H1 (cell line): ENCODE data around the gene SVIL. TPM values are rescaled to one million over a fixed set of nuclear protein-coding genes. Genes with fewer than 3 reads are reported as not detected.
"Not testable (repeated sequence)": the region's sequence is repeated elsewhere in the genome, so short reads cannot be mapped to it uniquely, and the experiment has no call there.

Source experiments
- CTCF ChIA-PET: fragments of 300-600 bp; sonication (Branson Sonifier 250); formaldehyde crosslinking; loops from one replicate; lab custom pipeline; 2021; ENCODE audit not compliant: partially characterized antibody; lab: Charles Lee
- POLR2A ChIA-PET: fragments of 300-600 bp; sonication (Branson Sonifier 250); formaldehyde crosslinking; loops from one replicate; lab custom pipeline; 2021; ENCODE audit warnings: inconsistent platforms; ENCODE audit not compliant: partially characterized antibody; lab: Charles Lee
- DNase-seq, 2 experiments: peaks; one replicate each; pipeline versions ENCODE4 v3.0.0 to v3.0.0-alpha.2; 2010 to 2022; ENCODE audit warnings: low spot score in 2 of 2, low read depth in 1 of 2, mixed read lengths in 1 of 2
- FAIRE-seq: peaks from 2 replicates; lab custom pipeline; 2011; peaks lifted over from hg19 to GRCh38; lab: Jason Lieb, UNC
- H2AFZ ChIP-seq: 2 replicates; pipeline ENCODE4 v1.8.1; 2012; ENCODE audit warnings: low read length, inconsistent platforms
- H2AK5ac ChIP-seq: 2 replicates; pipeline ENCODE4 v1.6.1; 2013; ENCODE audit warnings: low read depth, low read length
- H2BK120ac ChIP-seq: replicated peaks from 2 replicates; pipeline ENCODE3; 2013; ENCODE audit warnings: low read depth, low read length, inconsistent platforms
- H2BK12ac ChIP-seq: 2 replicates; pipeline ENCODE4 v1.6.1; 2013; ENCODE audit warnings: low read depth, low read length
- H2BK15ac ChIP-seq: 2 replicates; pipeline ENCODE4 v1.6.1; 2013; ENCODE audit warnings: low read length
- H2BK20ac ChIP-seq: 2 replicates; pipeline ENCODE4 v1.6.1; 2013; ENCODE audit warnings: low read length
- H2BK5ac ChIP-seq: 2 replicates; pipeline ENCODE4 v1.6.1; 2013; ENCODE audit warnings: low read depth, low read length
- H3K14ac ChIP-seq: 2 replicates; pipeline ENCODE4 v1.6.1; 2013; ENCODE audit warnings: inconsistent platforms; ENCODE audit not compliant: insufficient read length
- H3K18ac ChIP-seq: 2 replicates; pipeline ENCODE4 v1.6.1; 2013; ENCODE audit warnings: low read length; ENCODE audit errors: extremely low read depth
- H3K23ac ChIP-seq: 2 replicates; pipeline ENCODE4 v1.6.1; 2013; ENCODE audit warnings: inconsistent platforms; ENCODE audit not compliant: insufficient read length
- H3K23me2 ChIP-seq: 2 replicates; pipeline ENCODE4 v1.6.1; 2013; ENCODE audit warnings: low read depth, low read length
- H3K27ac ChIP-seq: 2 replicates; pipeline ENCODE4 v1.6.1; 2011; ENCODE audit warnings: low read depth, low read length, inconsistent platforms
- H3K27me3 ChIP-seq, 4 experiments: replicated peaks in 1 of 4; 1 replicate in 1 of 4; 2 replicates in 3 of 4; pipeline versions ENCODE4 v1.6.1 to v1.8.1; 2011 to 2013; ENCODE audit warnings: low read length in 3 of 4, mild to moderate bottlenecking in 3 of 4, inconsistent platforms in 2 of 4, mixed read lengths in 2 of 4, moderate library complexity in 1 of 4; ENCODE audit not compliant: control insufficient read depth in 3 of 4, insufficient read depth in 3 of 4; ENCODE audit errors: extremely low read depth in 1 of 4
- H3K36me3 ChIP-seq, 4 experiments: 2 replicates each; pipeline versions ENCODE4 v1.6.1 to v1.8.1; 2011 to 2013; ENCODE audit warnings: mild to moderate bottlenecking in 4 of 4, low read length in 3 of 4, moderate library complexity in 2 of 4, control low read depth in 1 of 4, inconsistent platforms in 1 of 4; ENCODE audit not compliant: insufficient read depth in 4 of 4, control insufficient read depth in 2 of 4
- H3K4ac ChIP-seq: replicated peaks from 2 replicates; pipeline ENCODE3; 2013; ENCODE audit warnings: low read length, low read depth, mixed read lengths, inconsistent platforms; ENCODE audit not compliant: insufficient read length
- H3K4me1 ChIP-seq, 4 experiments: replicated peaks in 1 of 4; 1 replicate in 1 of 4; 2 replicates in 3 of 4; pipeline versions ENCODE4 v1.6.1 to v1.8.1; 2011 to 2013; ENCODE audit warnings: low read length in 3 of 4, inconsistent platforms in 2 of 4, mixed read lengths in 1 of 4; ENCODE audit not compliant: insufficient read depth in 4 of 4, control insufficient read depth in 3 of 4
- H3K4me2 ChIP-seq, 2 experiments: 2 replicates each; pipeline versions ENCODE4 v1.6.1 to v1.8.1; 2011 to 2013; ENCODE audit warnings: low read depth in 2 of 2, low read length in 2 of 2, control low read depth in 1 of 2, inconsistent platforms in 1 of 2, mild to moderate bottlenecking in 1 of 2; ENCODE audit not compliant: insufficient read depth in 1 of 2
- H3K4me3 ChIP-seq, 4 experiments: fragments of 200-600, 300-600 bp in 1 of 4; sonication (generic), shearing (Covaris generic), sonication (Bioruptor Twin) in 1 of 4; 2 replicates each; pipeline versions ENCODE4 v1.5.1 to v1.8.1; 2011 to 2016; ENCODE audit warnings: low read length in 4 of 4, low read depth in 3 of 4, control low read depth in 2 of 4, inconsistent platforms in 2 of 4, mild to moderate bottlenecking in 2 of 4, mixed read lengths in 1 of 4, moderate library complexity in 1 of 4; ENCODE audit not compliant: insufficient read depth in 2 of 4; ENCODE audit errors: extremely low read depth in 1 of 4
- H3K56ac ChIP-seq: replicated peaks from 2 replicates; pipeline ENCODE3; 2013; ENCODE audit warnings: low read depth, mild to moderate bottlenecking, mixed read lengths, low read length, inconsistent platforms; ENCODE audit not compliant: insufficient read length
- H3K79me1 ChIP-seq: 2 replicates; pipeline ENCODE4 v1.6.1; 2013; ENCODE audit warnings: low read depth, low read length, control low read depth
- H3K79me2 ChIP-seq, 2 experiments: 2 replicates each; pipeline versions ENCODE4 v1.6.1 to v1.8.1; 2012 to 2013; ENCODE audit warnings: low read length in 2 of 2, mild to moderate bottlenecking in 2 of 2, inconsistent platforms in 1 of 2; ENCODE audit not compliant: insufficient read depth in 2 of 2, control insufficient read depth in 1 of 2
- H3K9ac ChIP-seq, 4 experiments: replicated peaks in 1 of 4; 1 replicate in 1 of 4; 2 replicates in 3 of 4; pipeline versions ENCODE4 v1.6.1 to v1.8.1; 2011 to 2013; ENCODE audit warnings: low read depth in 3 of 4, low read length in 3 of 4, control low read depth in 2 of 4, mild to moderate bottlenecking in 2 of 4, moderate library complexity in 2 of 4, inconsistent platforms in 1 of 4; ENCODE audit errors: extremely low read depth in 1 of 4
- H3K9me3 ChIP-seq, 2 experiments: 2 replicates each; pipeline versions ENCODE4 v1.6.1 to v1.8.1; 2012 to 2013; ENCODE audit warnings: mild to moderate bottlenecking in 2 of 2, moderate library complexity in 2 of 2, control low read depth in 1 of 2, inconsistent platforms in 1 of 2, low read depth in 1 of 2, low read length in 1 of 2, mixed read lengths in 1 of 2; ENCODE audit not compliant: insufficient read depth in 2 of 2
- H4K20me1 ChIP-seq, 2 experiments: replicated peaks in 1 of 2; 2 replicates each; pipeline versions ENCODE3 to v1.8.1; 2011 to 2013; ENCODE audit warnings: inconsistent platforms in 2 of 2, low read length in 2 of 2, mild to moderate bottlenecking in 1 of 2; ENCODE audit not compliant: insufficient read depth in 2 of 2, control insufficient read depth in 1 of 2
- H4K5ac ChIP-seq: 2 replicates; pipeline ENCODE4 v1.6.1; 2013; ENCODE audit warnings: low read length, low read depth, mixed read lengths, inconsistent platforms; ENCODE audit not compliant: insufficient read length
- H4K8ac ChIP-seq: 2 replicates; pipeline ENCODE4 v1.8.0; 2013; ENCODE audit warnings: mild to moderate bottlenecking, moderate library complexity, low read length, inconsistent platforms; ENCODE audit not compliant: insufficient read depth; ENCODE audit errors: extremely low read depth
- H4K91ac ChIP-seq: replicated peaks from 2 replicates; pipeline ENCODE3; 2013; ENCODE audit warnings: low read length, mixed read lengths, inconsistent platforms; ENCODE audit not compliant: insufficient read length
- WGBS, 2 experiments: shearing (Covaris generic) in 1 of 2; methylation state at CpG; one replicate each; pipeline versions ENCODE4 v1.1.6 to v1.1.7; 2013 to 2015; ENCODE audit warnings: low lambda C conversion rate in 2 of 2, mixed read lengths in 2 of 2, inconsistent platforms in 1 of 2, low coverage in 1 of 2, missing lambda C conversion rate in 1 of 2; ENCODE audit not compliant: insufficient replicate concordance in 2 of 2, insufficient coverage in 1 of 2, insufficient read length in 1 of 2; ENCODE audit errors: extremely low coverage in 1 of 2, missing lambda C conversion rate in 1 of 2; 5-methylcytosine and 5-hydroxymethylcytosine counted together
- polyA plus RNA-seq, 7 experiments: library from polyadenylated mRNA; depleted of rRNA in 3 of 7; stranded (reverse) in 5 of 7; unstranded in 2 of 7; fragments of >200 nt in 5 of 7; fragments of 200-250 nt in 2 of 7; gene quantifications; 1 replicate in 5 of 7; 2 replicates in 1 of 7; 4 replicates in 1 of 7; pipeline versions ENCODE4 v1.2.1 to v1.2.3, GENCODE V29; 2011 to 2013; ENCODE audit warnings: missing spikeins in 2 of 7, mixed read lengths in 2 of 7
- total RNA-seq: library from RNA; stranded (reverse); fragmentation: NEBNext Ultra II Directional; extraction: Animal tissue kit (Norgen Biotek cat#: 25700); gene quantifications from 2 replicates; pipeline ENCODE4 v1.2.1, GENCODE V29; 2021

SVIL gene
- total and polyA plus RNA-seq, 2 of the 8 experiments (the other 6 are each of a cell fraction or from before 2014, with no cell fraction given), result 4.7 to 15.4 TPM

DNA sequence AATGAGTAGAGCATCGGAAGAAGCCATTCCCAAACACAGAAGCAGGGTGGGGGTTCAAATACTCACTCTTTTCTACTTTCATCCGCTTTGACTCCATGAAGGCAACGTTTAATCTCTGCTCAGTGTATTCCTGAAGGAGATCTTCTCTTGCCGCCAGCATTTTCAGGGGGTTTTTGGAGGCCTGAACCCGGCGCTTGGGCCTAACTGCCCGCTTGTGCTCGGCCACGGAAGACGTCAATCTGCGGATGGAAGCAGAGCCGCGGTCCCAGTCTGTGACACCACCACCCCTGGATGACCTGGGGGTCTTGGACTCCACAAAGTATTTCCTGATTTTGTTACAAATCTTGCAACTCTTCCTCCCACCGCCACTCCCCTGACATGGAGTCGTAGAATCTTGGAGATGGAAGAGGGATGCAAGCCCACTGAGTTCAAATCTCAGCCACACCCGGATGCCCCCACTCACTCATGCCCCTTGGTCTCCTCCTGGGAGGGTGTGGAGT lies 143.9 kb downstream of the SVIL start:
- H2BK5ac ChIP-seq, H3K4me1 ChIP-seq, H3K56ac ChIP-seq, POLR2A ChIA-PET, H4K5ac ChIP-seq, H2AK5ac ChIP-seq, DNase-seq, H2BK120ac ChIP-seq, H3K4me3 ChIP-seq, H2BK20ac ChIP-seq, H3K14ac ChIP-seq, H3K9me3 ChIP-seq, H3K27ac ChIP-seq, H3K23ac ChIP-seq, H3K36me3 ChIP-seq, H2AFZ ChIP-seq, H3K18ac ChIP-seq, H3K4me2 ChIP-seq, H3K79me1 ChIP-seq, H3K4ac ChIP-seq, H4K20me1 ChIP-seq, H3K27me3 ChIP-seq, H4K8ac ChIP-seq, CTCF ChIA-PET, H3K79me2 ChIP-seq, FAIRE-seq, H2BK12ac ChIP-seq, H3K9ac ChIP-seq, H3K23me2 ChIP-seq, H4K91ac ChIP-seq, H2BK15ac ChIP-seq: not testable (repeated sequence)
- WGBS, 2 experiments, result 91% methylated on average over 16 of the region's 16 CpGs; no CpG with 5 or more reads in 1 of the 2 experiments

DNA sequence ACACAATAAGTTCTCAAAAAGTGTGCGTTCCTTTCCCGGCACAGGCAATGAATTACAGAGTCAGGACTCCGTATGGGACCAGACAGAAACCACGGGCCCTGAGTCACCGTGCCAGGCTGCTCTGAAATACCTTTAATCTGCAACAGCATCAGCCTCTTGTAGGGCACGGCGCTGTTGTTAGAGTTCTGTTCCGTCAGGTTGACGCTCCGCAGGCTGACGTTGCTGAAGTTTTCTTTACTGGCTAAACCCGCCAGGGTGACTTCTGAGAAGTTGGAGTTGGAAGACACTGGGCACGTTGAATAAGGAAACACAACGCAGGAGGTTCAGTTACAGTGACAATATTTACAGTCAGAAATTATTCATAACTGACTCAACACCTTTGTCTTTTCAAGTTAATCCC lies 146.3 kb downstream of the SVIL start:
- WGBS, 2 experiments, result 96% methylated on average over 14 of the region's 14 CpGs; no CpG with 5 or more reads in 1 of the 2 experiments
- H3K36me3 ChIP-seq, H3K4ac ChIP-seq, H4K5ac ChIP-seq, H3K27ac ChIP-seq, FAIRE-seq, H3K14ac ChIP-seq, H2BK20ac ChIP-seq, DNase-seq, H3K79me1 ChIP-seq, H3K79me2 ChIP-seq, H3K9ac ChIP-seq, H3K56ac ChIP-seq, H3K9me3 ChIP-seq, H2BK120ac ChIP-seq, H4K20me1 ChIP-seq, H3K4me1 ChIP-seq, H2BK12ac ChIP-seq, H3K23ac ChIP-seq, H3K23me2 ChIP-seq, H4K8ac ChIP-seq, POLR2A ChIA-PET, H3K4me2 ChIP-seq, H2AK5ac ChIP-seq, H2BK5ac ChIP-seq, H4K91ac ChIP-seq, H3K18ac ChIP-seq, H3K4me3 ChIP-seq, H2BK15ac ChIP-seq, H3K27me3 ChIP-seq, H2AFZ ChIP-seq: not testable (repeated sequence)
- CTCF ChIA-PET, result interaction anchor here (0.8 to 2.7 kb wide), 9 partner anchors 8 to 60 kb away, joined by 3 to 10 read pairs (median 6); no protein-coding TSS in a partner anchor
